Omental fat pad (tissue), 4 donors: ENCODE results near the gene PNMA6F. TPM values are rescaled to one million over a fixed set of nuclear protein-coding genes. Genes with fewer than 3 reads are reported as not detected.

Experiments used
- ATAC-seq: fragments of 150-250 bp; one replicate; pipeline ENCODE4 v1.9.1; 2016; ENCODE audit warnings: mild to moderate bottlenecking, moderate library complexity; ENCODE audit not compliant: low FRiP score
- DNase-seq: peaks from one replicate; pipeline ENCODE4 v3.0.0-alpha.2; 2019; ENCODE audit warnings: low spot score
- total RNA-seq, 4 donors: library from RNA; depleted of rRNA; stranded (reverse); fragments of >200 nt; gene quantifications; one replicate each; pipeline ENCODE4 v1.1.0, GENCODE V29; 2016
- TF ChIP-seq, protein P1 (sequence below), 3 donors: fragments of 450-650 bp; IDR thresholded peaks; one replicate each; pipeline ENCODE4 v1.5.1; 2016 to 2017; ENCODE audit warnings: antibody characterized with exemption in 3 of 3, mild to moderate bottlenecking in 3 of 3, moderate library complexity in 2 of 3

The PNMA6F gene
- total RNA-seq, 4 donors from 2014 or later: not detected

DNA sequence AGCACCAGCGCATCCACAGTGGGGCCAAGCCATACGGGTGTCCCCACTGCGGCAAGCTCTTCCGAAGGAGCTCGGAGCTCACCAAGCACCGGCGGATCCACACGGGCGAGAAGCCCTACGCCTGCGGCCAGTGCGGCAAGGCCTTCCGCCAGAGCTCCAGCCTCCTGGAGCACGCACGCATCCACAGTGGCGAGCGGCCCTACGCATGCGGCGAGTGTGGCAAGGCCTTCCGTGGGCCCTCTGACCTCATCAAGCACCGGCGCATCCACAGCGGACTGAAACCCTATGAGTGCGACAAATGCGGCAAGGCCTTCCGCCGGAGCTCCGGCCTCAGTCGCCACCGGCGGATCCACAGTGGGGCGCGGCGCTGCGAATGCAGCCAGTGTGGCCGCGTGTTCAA lies 26.0 kb upstream of the PNMA6F start:
- DNase-seq (no peak), ATAC-seq (no peak)
- TF ChIP-seq, protein P1, sequence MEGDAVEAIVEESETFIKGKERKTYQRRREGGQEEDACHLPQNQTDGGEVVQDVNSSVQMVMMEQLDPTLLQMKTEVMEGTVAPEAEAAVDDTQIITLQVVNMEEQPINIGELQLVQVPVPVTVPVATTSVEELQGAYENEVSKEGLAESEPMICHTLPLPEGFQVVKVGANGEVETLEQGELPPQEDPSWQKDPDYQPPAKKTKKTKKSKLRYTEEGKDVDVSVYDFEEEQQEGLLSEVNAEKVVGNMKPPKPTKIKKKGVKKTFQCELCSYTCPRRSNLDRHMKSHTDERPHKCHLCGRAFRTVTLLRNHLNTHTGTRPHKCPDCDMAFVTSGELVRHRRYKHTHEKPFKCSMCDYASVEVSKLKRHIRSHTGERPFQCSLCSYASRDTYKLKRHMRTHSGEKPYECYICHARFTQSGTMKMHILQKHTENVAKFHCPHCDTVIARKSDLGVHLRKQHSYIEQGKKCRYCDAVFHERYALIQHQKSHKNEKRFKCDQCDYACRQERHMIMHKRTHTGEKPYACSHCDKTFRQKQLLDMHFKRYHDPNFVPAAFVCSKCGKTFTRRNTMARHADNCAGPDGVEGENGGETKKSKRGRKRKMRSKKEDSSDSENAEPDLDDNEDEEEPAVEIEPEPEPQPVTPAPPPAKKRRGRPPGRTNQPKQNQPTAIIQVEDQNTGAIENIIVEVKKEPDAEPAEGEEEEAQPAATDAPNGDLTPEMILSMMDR (IDR thresholded peaks at IDR 0.05): no peak

- TF ChIP-seq, protein P1 (IDR thresholded peaks at IDR 0.05): no peak
- ATAC-seq (no peak), DNase-seq (no peak)
Observed at GRCh38 chrX:153343674-153344073, 22.1 kb upstream of the PNMA6F start.

GRCh38 chrX:153342762-153343558 lies 21.4 kb upstream of the PNMA6F start:
- no peak for DNase-seq
- ATAC-seq: no peak
- TF ChIP-seq, protein P1 (IDR thresholded peaks at IDR 0.05): no peak

DNA sequence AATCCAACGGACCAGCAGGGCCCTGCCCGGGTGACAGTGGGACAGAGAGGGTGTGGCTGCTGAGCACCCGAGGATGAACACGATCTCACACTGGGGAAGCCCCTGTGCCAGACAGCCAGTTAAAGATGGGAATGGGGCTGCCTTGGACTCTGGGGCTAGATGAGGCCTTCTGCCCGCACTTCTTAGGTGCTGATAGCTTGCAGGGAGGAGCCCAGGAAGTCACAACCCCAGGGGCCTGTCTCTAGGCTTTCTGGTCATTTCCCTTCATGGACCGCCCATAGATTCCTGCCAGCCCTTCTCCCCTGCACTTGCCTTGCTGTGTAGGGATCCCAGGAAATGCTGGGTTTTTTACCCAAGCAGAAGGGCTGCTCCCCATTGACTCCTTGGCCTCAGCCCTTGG lies 18.5 kb upstream of the PNMA6F start:
- ATAC-seq: no peak
- TF ChIP-seq, protein P1 (IDR thresholded peaks at IDR 0.05): no peak
- DNase-seq: no peak

- TF ChIP-seq, protein P1 (IDR thresholded peaks at IDR 0.05): no peak
- ATAC-seq: no peak
- no peak for DNase-seq
Observed at GRCh38 chrX:153339662-153340061, 18.1 kb upstream of the PNMA6F start.

DNA sequence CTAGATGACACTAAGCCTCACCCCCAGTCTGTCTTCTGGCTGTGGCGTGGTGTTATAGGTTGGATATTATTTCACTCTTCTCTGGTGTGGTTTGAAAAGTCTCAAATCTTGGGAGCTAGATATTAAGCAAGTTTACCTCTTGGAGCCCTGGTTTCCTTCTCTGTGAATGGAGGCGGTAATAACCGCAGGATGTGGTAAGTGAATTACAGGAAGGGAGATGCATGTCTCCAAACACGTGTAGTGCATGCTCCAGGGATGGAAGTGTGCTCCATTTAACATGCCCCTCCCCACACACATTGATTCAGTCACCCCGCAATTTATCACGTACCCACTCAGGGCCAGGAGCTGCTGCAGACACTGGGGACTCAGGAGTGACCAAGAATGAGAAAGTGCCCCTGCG lies 17.3 kb upstream of the PNMA6F start:
- TF ChIP-seq, protein P1 (IDR thresholded peaks at IDR 0.05): no peak
- ATAC-seq (no peak), DNase-seq (no peak)

GRCh38 chrX:153336988-153337387 lies 15.4 kb upstream of the PNMA6F start:
- TF ChIP-seq, protein P1 (IDR thresholded peaks at IDR 0.05): no peak
- ATAC-seq: no peak
- DNase-seq: no peak
